ENCODE results near the gene TBC1D9.

The TBC1D9 gene

DNA sequence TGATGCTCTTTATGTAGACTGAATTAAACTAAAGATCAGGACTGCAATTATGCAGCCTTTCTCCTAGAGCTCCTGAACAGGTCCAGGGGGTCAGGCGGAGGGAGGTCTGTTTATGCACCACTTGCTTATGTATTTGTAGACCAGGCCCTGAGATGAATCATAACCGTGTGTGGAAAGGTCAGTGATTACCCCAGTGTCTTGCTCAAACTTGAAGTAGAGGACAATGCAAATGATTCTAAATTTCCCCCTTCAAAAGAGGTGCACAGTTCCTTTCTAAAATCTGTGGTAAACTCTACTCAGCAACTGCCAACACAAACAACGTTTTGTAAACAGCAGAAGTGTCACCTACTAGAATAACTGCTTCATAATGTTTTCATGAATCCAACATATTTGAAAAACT is 13.0 kb upstream of the TBC1D9 start:
- H2AFZ ChIP-seq (ENCODE audit: low read depth, low read length, severe bottlenecking) = no peak overlapping the region
- H4K20me1 ChIP-seq (ENCODE audit: low read depth, low read length) = no peaks in the 10 kb centered on the region
- H3K9ac ChIP-seq (ENCODE audit: low read length) = no peak overlapping the region
- H3K4me3 ChIP-seq (ENCODE audit: insufficient read depth, low read length, poor library complexity, severe bottlenecking) = no peak overlapping the region
- H3K27me3 ChIP-seq (ENCODE audit: low read length) = no peaks in the 10 kb centered on the region
- H3F3A ChIP-seq (ENCODE audit: insufficient read depth) = no peaks in the 10 kb centered on the region
- H3K27ac ChIP-seq (ENCODE audit: low read depth, low read length) = no peak overlapping the region
- H3K9me2 ChIP-seq (replicated peaks; ENCODE audit: insufficient read depth, low read length) = no peaks in the 10 kb centered on the region
- H3K9me3 ChIP-seq (ENCODE audit: insufficient read depth, low read length) = no peaks in the 10 kb centered on the region
- H3K36me3 ChIP-seq (ENCODE audit: low read length) = no peaks in the 10 kb centered on the region
- no peak overlapping the region for H3K4me2 ChIP-seq (ENCODE audit: low read depth, low read length, poor library complexity, severe bottlenecking)
- H3K79me2 ChIP-seq (ENCODE audit: insufficient read depth, low read length) = no peaks in the 10 kb centered on the region
- TF ChIP-seq EZH2phosphoT487 (conservative IDR thresholded peaks at IDR 0.05; ENCODE audit: low read length) = no peak
- TF ChIP-seq, protein P1, sequence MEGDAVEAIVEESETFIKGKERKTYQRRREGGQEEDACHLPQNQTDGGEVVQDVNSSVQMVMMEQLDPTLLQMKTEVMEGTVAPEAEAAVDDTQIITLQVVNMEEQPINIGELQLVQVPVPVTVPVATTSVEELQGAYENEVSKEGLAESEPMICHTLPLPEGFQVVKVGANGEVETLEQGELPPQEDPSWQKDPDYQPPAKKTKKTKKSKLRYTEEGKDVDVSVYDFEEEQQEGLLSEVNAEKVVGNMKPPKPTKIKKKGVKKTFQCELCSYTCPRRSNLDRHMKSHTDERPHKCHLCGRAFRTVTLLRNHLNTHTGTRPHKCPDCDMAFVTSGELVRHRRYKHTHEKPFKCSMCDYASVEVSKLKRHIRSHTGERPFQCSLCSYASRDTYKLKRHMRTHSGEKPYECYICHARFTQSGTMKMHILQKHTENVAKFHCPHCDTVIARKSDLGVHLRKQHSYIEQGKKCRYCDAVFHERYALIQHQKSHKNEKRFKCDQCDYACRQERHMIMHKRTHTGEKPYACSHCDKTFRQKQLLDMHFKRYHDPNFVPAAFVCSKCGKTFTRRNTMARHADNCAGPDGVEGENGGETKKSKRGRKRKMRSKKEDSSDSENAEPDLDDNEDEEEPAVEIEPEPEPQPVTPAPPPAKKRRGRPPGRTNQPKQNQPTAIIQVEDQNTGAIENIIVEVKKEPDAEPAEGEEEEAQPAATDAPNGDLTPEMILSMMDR (IDR thresholded peaks at IDR 0.05; ENCODE audit: insufficient read depth, low read length, poor library complexity, severe bottlenecking) = no peak

DNA sequence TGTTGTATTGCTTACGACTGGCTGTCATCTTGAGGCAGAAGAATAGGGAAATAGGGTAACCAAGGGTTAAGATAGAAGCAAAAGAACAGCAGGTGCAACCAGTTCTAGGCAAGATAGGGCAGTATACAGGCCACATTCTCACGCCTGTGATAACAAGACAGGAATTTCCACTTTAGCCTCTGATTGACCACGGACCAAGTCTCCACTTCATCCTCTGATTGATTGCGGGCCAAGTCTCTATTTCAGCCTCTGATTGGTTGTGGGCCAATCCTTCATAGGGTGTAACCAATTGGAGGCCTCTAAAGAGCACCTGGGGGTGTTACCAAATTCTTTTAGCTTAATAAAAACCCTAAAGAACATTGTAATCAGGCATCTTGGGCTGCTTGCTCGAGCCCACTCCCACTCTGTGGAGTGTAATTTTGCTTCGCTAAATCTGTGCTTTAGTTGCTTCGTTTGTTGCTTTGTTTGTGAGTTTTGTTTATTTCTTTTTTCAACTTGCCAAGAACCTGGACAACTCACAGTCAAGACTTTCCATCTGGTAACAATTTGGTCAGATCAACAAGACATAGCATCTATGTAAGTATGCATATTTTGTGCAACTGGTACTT is 8.7 kb upstream of the TBC1D9 start:
- no peak overlapping the region for H3K27ac ChIP-seq (ENCODE audit: low read depth, low read length)
- H3K9me3 ChIP-seq (ENCODE audit: insufficient read depth, low read length) = no peaks in the 10 kb centered on the region
- H3K4me2 ChIP-seq (ENCODE audit: low read depth, low read length, poor library complexity, severe bottlenecking) = no peak overlapping the region
- no peaks in the 10 kb centered on the region for H3K36me3 ChIP-seq (ENCODE audit: low read length)
- H3K79me2 ChIP-seq (ENCODE audit: insufficient read depth, low read length) = no peaks in the 10 kb centered on the region
- H3K9ac ChIP-seq (ENCODE audit: low read length) = no peak overlapping the region
- H3K4me3 ChIP-seq (ENCODE audit: insufficient read depth, low read length, poor library complexity, severe bottlenecking) = no peak overlapping the region
- H3K9me2 ChIP-seq (replicated peaks; ENCODE audit: insufficient read depth, low read length) = no peaks in the 10 kb centered on the region
- TF ChIP-seq EZH2phosphoT487 (conservative IDR thresholded peaks at IDR 0.05; ENCODE audit: low read length) = no peak
- TF ChIP-seq, protein P1 (IDR thresholded peaks at IDR 0.05; ENCODE audit: insufficient read depth, low read length, poor library complexity, severe bottlenecking) = no peak
- no peaks in the 10 kb centered on the region for H3F3A ChIP-seq (ENCODE audit: insufficient read depth)
- H2AFZ ChIP-seq (ENCODE audit: low read depth, low read length, severe bottlenecking) = no peak overlapping the region
- no peaks in the 10 kb centered on the region for H3K27me3 ChIP-seq (ENCODE audit: low read length)
- H4K20me1 ChIP-seq (ENCODE audit: low read depth, low read length) = no peaks in the 10 kb centered on the region

DNA sequence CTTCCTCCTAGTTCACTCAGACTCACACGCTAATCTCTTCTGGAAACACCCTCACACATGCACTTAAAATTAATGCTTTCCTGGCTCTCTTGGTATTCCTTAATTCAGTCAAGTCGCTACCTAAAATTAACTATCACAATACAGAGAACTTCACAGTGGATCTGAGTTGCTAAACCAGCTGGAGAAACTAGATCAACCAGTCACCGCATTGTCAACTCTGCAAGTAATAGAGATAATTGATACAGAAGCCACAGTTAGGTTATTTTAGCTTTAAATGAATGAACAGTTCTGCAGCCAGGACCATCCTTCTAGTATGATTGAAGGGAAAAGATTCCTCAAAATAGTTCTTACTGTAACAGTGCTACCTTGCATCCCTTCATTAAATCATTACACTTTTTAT is 6.0 kb upstream of the TBC1D9 start:
- Histone ChIP-seq H4K20me1 (ENCODE audit: low read depth, low read length) (no peaks in the 10 kb centered on the region), H3K4me2 (ENCODE audit: low read depth, low read length, poor library complexity, severe bottlenecking) (no peak overlapping the region), H3K9me3 (ENCODE audit: insufficient read depth, low read length) (no peaks in the 10 kb centered on the region), H3K79me2 (ENCODE audit: insufficient read depth, low read length) (no peaks in the 10 kb centered on the region), H3K36me3 (ENCODE audit: low read length) (no peaks in the 10 kb centered on the region), H3F3A (ENCODE audit: insufficient read depth) (0 out of 2 replicates have a peak, but pooled peaks cover 6% of the 10 kb centered on the region), H3K4me3 (ENCODE audit: insufficient read depth, low read length, poor library complexity, severe bottlenecking) (no peak overlapping the region), H3K27ac (ENCODE audit: low read depth, low read length) (no peak overlapping the region), H3K9me2 (replicated peaks; ENCODE audit: insufficient read depth, low read length) (no peaks in the 10 kb centered on the region), H3K27me3 (ENCODE audit: low read length) (no peaks in the 10 kb centered on the region), H3K9ac (ENCODE audit: low read length) (no peak overlapping the region), H2AFZ (ENCODE audit: low read depth, low read length, severe bottlenecking) (no peak overlapping the region)
- TF ChIP-seq, protein P1 (IDR thresholded peaks at IDR 0.05; ENCODE audit: insufficient read depth, low read length, poor library complexity, severe bottlenecking) = no peak
- TF ChIP-seq EZH2phosphoT487 (conservative IDR thresholded peaks at IDR 0.05; ENCODE audit: low read length) = no peak

All from SU-DHL-6 (cell line).